ENCODE results near the gene EQTN. TPM values are rescaled to one million over a fixed set of nuclear protein-coding genes. Genes with fewer than 3 reads are reported as not detected.

The EQTN gene
- total and polyA plus RNA-seq, 2 of the 8 experiments (the other 6 are each of a cell fraction or from before 2014, with no cell fraction given), result 0.23 TPM; not detected in 1

- TF ChIP-seq ASH2L (IDR thresholded peaks at IDR 0.05; ENCODE audit: low read length), result no peak
- no peak for TF ChIP-seq EGR1 (IDR thresholded peaks at IDR 0.05; ENCODE audit: borderline replicate concordance, low read depth, low read length)
Measured at GRCh38 chr9:27344776-27345175, 47.8 kb upstream of the EQTN start (continued).

Data from H1 (cell line).